Activated T-cell treated with anti-CD3 and anti-CD28 coated beads, Interleukin-2, amount 50 U/mL, for 4 hours (primary cell): Measurements from ENCODE around the gene TBC1D21. TPM values are rescaled to one million over a fixed set of nuclear protein-coding genes. Genes with fewer than 3 reads are reported as not detected.

Experiments
- ATAC-seq, 2 donors: fragments of 200-7000 bp; cut with Tn5 transposase; one replicate each; pipeline ENCODE4 v1.10.0; 2021
- DNase-seq: peaks from one replicate; pipeline ENCODE4 v3.0.0-alpha.2; 2020
- H3K27me3 Mint-ChIP-seq: one replicate; pipeline ENCODE4 v1.8.0; 2021; ENCODE audit warnings: low read depth, mixed read lengths
- H3K36me3 Mint-ChIP-seq: one replicate; pipeline ENCODE4 v1.8.0; 2022; ENCODE audit warnings: mixed read lengths; ENCODE audit not compliant: insufficient read depth
- H3K4me1 Mint-ChIP-seq: one replicate; pipeline ENCODE4 v1.8.0; 2021; ENCODE audit warnings: low read depth, mixed read lengths
- H3K4me3 Mint-ChIP-seq: one replicate; pipeline ENCODE4 v1.8.0; 2021; ENCODE audit warnings: mild to moderate bottlenecking, moderate library complexity, mixed read lengths
- H3K9me3 Mint-ChIP-seq: one replicate; pipeline ENCODE4 v1.8.0; 2021; ENCODE audit warnings: mixed read lengths
- total RNA-seq, 3 donors: library from RNA; stranded (reverse); gene quantifications; one replicate each; pipeline ENCODE4 v1.2.1, GENCODE V29; 2021

The TBC1D21 gene
- total RNA-seq, 3 donors from 2014 or later = not detected

DNA sequence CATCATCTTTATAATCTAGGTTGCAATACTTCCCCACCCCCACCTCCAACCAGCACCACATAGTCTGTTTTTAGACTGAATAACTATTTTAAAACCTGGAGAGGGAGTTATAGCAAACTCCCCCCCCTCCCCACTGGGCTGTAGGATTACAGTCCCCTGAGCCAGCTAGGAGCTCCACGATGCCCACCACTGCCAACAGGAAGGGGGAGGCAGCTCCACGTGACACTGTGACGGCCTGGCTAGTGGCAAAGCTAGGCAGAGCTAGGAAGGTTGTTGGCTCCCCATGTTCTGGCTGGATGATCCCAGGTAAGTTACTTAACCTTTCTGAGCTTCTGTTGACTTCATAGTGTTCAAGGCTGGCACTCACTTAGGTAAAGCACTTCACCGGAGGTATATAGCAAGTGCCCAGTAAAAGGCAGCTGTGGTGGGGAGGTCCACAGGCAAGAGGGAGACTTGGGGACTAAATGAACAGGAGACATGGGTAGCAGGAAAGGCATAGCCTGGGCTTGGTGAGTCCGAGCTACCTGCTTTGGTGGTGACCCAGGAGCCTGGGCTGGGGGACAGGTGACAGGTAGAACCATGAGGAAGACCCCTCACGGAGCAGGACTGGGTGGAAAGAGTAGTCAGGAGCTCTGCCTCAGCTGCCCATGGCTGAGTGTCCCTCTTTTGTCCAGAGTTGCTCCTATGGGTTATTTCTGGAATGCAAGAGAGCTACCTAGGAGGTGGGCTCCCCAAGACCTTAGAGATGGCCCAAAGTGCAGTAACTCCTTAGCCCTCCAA, 4.0 kb upstream of the TBC1D21 start:
- DNase-seq = no peak
- Mint-ChIP-seq H3K27me3 (peaks cover 30% of the 10 kb centered on the region), H3K4me1 (peaks cover 11% of the 10 kb centered on the region), H3K9me3 (no peaks in the 10 kb centered on the region), H3K36me3 (no peaks in the 10 kb centered on the region), H3K4me3 (no peak overlapping the region)
- ATAC-seq = no peak

DNA sequence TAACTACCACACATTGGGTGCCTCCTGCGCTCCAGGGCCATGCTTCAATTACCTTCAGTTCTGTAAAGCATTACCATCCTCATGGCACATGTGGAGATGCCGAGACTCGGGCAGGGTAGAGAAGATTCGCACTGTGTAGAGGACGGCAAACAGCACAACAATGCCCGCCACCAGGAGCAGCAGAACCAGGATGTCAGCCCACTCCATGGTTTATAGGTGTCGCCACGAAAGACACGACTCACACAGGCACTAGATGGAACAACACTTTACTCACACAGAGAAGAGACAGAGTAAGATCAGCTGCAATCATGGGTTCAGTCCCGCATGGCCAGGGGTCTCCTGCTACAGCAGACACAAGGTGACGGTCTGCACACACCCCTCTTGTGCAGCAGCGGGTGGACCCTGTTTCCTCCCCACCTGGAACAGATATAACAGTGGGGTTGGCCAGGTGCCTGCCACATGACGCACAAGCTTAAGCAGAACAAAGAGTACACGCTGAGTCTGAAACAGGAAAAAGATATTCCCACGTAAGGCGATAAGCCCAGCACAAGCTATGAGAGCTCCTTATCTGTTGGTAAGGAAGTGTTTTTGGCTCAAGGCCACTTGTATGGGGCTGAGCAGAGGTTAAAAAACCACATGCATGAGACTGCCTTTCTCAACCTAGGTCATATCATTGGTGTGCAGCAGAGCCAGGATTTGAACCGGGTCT, 2.5 kb upstream of the TBC1D21 start:
- Mint-ChIP-seq H3K4me1 (peaks cover 8% of the 10 kb centered on the region), H3K36me3 (no peaks in the 10 kb centered on the region), H3K4me3 (no peak overlapping the region), H3K27me3 (peaks cover 34% of the 10 kb centered on the region), H3K9me3 (no peaks in the 10 kb centered on the region)
- DNase-seq (no peak), ATAC-seq (no peak)

DNA sequence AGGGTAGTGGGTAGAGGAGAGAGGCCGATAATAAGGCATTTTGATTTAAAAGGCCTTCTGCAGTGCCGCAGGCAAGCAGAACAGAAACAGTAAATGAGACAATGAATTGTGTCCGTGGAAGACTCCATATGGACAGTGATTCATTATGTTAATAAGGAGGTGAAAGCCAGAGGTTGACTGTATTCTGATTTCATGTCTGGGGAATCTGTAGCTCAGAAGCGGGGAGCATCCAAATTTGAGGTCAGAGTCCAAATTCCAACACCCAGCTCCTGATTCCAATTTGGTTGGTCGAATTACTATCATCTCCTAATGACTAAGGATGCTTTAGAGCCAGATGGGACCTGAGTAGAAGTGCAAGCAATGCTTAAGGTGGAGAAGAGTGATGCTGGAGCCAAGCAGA, 1.0 kb upstream of the TBC1D21 start:
- DNase-seq = no peak
- Mint-ChIP-seq H3K4me1 (no peaks in the 10 kb centered on the region), H3K4me3 (no peak overlapping the region), H3K36me3 (no peaks in the 10 kb centered on the region), H3K27me3 (peaks cover 35% of the 10 kb centered on the region), H3K9me3 (no peaks in the 10 kb centered on the region)
- no peak for ATAC-seq

DNA sequence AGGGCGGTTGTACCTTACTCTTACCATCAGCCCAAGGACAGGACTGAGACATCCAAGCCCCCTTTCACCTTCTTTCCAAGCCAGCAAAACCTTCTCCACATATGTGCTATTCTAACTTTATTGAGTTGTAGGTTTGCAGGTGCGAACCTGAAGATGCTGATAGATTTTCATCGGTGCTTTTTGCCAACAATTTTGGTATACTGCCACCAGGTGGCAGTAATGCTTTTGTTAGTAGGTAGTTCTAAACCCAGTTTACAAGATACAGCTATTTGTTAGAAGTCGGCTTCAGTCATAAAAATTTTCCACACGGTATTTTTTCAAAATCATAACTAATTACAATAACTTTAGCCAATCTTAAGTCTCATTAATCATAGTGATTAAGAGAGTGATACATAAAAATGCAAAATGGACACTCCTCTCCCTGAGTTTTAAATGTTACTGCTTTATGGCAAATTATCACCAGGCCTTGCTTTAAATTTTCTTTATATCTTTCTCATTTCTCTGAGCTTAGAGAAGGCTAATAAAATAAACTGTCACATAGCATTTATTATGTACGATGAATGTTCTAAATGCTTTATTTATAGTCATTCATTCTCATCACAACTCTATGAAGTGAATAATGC, 636 bp downstream of the TBC1D21 start:
- ATAC-seq (no peak), DNase-seq (no peak)
- Mint-ChIP-seq H3K27me3 (peaks cover 35% of the 10 kb centered on the region), H3K9me3 (no peaks in the 10 kb centered on the region), H3K36me3 (no peaks in the 10 kb centered on the region), H3K4me3 (no peak overlapping the region), H3K4me1 (no peaks in the 10 kb centered on the region)

DNA sequence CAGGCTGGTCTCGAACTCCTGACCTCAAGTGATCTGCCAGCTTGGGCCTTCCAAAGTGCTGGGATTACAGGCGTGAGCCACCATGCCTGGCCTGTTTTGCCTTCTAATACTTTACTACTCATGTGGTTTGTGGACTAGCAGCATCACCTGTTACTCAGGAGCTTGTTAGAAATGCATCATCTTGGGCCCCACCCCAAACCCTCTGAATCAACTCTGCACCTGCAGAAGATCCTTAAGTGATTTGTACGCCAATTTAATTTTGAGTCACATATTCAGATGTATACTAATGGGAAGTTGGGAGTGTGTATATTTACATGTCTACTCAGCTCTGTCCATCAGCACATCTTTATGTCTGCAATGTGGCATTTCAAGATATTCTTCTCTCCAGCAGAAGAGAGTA, 6.1 kb downstream of the TBC1D21 start:
- ATAC-seq (no peak), DNase-seq (no peak)
- Mint-ChIP-seq H3K9me3 (no peaks in the 10 kb centered on the region), H3K27me3 (peaks cover 15% of the 10 kb centered on the region), H3K36me3 (no peaks in the 10 kb centered on the region), H3K4me1 (no peaks in the 10 kb centered on the region), H3K4me3 (no peak overlapping the region)

DNA sequence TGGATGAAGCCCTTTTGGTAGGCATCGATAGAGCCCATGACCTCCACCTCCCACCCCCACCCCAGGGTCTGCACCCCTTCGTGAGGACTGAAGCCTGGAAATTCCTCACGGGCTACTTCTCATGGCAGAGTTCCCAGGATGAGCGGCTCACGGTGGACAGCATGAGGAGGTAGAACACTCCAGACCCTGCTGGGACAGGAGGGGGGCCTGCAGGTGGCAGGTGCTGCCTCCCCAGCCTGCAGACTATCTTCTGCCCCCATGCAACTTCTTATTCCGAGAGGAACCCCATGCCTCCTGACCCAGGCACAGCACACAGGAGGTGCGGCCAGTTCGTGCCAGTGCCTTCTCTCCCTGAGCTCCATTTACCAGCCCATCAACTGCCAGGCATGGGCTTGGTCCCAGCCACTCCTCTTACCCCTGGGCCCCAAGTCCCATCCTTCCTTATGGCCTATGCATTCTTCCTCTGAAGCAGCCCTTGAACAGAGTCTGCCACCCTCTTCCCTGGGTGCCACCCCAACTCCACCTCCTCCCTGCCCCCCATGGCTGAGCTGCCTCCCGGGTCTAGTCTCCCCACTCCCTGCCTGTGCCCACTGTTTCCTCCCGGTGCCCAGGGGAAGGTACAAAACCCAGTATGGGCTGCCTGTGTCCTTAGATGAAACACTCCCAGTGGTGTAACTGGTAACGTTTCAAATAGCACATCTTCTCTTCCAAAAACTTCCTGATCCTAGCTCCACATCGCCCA, 8.4 kb downstream of the TBC1D21 start:
- Mint-ChIP-seq H3K9me3 (no peaks in the 10 kb centered on the region), H3K27me3 (peaks cover 8% of the 10 kb centered on the region), H3K4me1 (no peaks in the 10 kb centered on the region), H3K4me3 (no peak overlapping the region), H3K36me3 (no peaks in the 10 kb centered on the region)
- DNase-seq = no peak
- no peak for ATAC-seq

DNA sequence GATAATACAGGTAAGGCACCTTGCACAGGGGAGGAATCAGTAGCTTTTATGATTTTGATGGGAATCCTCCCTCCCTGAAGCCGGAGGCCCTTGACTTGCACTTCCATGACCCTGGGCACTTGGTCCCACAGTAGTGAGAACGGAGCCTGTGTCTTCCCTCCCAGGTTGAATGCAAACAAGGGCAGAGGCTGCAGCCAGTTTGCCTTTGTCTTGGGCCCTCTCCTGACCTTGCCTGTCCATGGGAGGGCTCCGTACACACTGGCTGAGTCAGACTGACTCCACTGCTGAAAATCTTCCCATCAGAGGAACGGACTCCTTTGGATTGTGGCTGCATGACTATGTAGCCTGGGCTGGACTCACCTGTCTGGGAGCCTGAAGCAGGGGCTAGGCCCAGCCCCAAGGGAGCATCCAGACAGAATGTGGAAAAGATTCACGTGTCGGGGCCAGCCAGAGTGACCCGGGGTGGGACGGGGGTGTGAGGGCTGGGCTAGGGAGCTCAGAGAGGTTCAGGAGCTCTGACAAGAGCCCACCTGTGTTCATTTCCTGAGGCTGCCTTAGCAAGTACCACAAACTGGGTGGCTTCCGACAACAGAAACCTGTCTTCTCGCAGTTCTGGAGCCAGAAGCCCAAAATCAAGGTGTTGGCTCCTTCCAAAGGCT, 9.5 kb downstream of the TBC1D21 start:
- no peaks in the 10 kb centered on the region for H3K9me3 Mint-ChIP-seq
- H3K4me1 Mint-ChIP-seq = no peaks in the 10 kb centered on the region
- DNase-seq = no peak
- H3K36me3 Mint-ChIP-seq = no peaks in the 10 kb centered on the region
- H3K4me3 Mint-ChIP-seq = no peak overlapping the region
- H3K27me3 Mint-ChIP-seq = peaks cover 8% of the 10 kb centered on the region
- ATAC-seq = no peak

DNA sequence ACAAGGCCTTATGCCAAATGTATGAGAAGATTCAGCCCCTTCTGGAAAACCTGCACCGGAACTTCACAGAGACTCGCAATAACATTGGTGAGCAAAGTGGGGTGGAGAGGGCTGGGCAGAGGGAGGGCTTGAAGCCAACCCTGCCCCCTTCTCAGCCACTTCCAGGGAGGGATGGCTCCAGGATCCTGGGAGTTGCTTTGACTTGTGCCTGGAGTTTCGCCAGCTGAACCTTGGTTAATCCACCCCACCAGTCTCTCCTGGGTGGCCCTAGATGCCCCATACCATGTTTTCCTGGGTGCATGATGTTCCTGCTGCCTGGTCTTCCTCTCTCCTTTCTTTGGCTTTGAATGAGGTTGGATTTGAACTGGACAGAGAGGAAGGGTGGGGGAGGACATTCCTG, 10.8 kb downstream of the TBC1D21 start:
- H3K9me3 Mint-ChIP-seq = no peaks in the 10 kb centered on the region
- H3K4me3 Mint-ChIP-seq = no peak overlapping the region
- DNase-seq = no peak
- no peaks in the 10 kb centered on the region for H3K36me3 Mint-ChIP-seq
- no peak for ATAC-seq
- peaks cover 9% of the 10 kb centered on the region for H3K27me3 Mint-ChIP-seq
- no peaks in the 10 kb centered on the region for H3K4me1 Mint-ChIP-seq

DNA sequence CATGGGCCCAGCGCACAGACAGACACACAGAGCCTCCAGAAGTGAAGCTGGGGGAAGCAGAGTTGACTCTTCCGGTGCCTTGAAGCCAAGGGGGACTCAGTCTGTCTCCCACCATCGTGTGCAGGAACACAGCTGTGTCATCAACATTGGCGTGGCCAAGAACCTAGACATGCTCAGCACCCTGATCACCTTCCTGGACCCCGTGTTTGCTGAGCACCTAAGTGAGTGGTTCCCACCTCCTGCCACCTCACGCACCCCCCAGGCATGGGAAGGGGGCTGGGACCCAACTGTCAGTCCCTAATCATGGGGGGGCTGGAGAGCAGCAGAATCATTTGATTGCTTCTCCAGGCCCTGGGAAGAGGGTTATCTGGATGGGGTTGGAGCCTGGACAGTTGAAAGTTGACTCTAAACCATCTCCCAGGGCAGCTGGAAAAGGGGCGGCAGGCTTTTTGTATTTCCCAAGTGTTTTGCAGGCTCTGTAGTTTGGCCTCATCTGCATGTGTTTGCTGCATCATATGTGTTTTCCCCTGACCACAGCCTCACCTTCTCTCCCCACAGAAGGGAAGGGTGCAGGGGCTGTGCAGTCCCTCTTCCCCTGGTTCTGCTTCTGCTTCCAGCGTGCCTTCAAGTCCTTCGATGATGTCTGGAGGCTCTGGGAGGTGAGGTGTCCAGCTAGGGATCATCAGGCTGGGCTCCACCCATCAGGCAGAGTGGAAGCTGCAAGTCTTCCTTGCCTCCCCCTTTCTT, 12.8 kb downstream of the TBC1D21 start:
- H3K27me3 Mint-ChIP-seq = peaks cover 18% of the 10 kb centered on the region
- ATAC-seq (no peak), DNase-seq (no peak)

DNA sequence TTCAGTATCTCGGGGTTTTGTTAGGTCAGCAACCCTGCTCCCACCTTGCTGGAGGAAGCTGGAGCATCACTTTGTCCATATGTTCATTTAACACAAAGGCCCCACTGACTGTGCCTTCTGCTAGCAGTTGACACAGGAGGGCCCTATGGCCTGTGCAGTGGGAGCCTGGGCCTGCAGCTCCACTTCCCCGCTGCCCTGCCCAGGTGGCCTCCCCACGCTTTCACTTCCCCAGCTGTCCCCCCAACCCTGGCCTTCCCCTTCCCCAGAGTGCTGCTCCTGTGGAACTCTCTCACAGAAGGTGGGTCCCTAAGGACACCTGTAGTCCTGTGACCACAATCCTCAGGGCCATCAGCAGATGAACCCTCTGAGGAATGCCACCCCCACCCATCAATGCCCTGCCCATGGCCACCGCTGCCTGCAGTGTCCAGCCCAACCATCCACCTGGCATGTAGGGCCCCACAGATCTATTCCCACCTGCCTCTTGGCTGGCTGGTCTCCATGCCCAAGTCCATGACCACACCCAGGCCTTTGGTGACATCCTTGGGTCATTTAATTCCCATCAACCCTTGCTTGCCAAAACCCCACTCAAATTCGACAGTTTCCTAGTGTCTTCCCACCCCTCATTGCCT, 13.5 kb downstream of the TBC1D21 start:
- H3K27me3 Mint-ChIP-seq = peaks cover 18% of the 10 kb centered on the region
- DNase-seq = no peak
- no peaks in the 10 kb centered on the region for H3K4me1 Mint-ChIP-seq
- H3K4me3 Mint-ChIP-seq = no peak overlapping the region
- H3K9me3 Mint-ChIP-seq = no peaks in the 10 kb centered on the region
- no peaks in the 10 kb centered on the region for H3K36me3 Mint-ChIP-seq
- no peak for ATAC-seq

More for the DNA sequence above, 12.8 kb downstream of the TBC1D21 start:
- no peak overlapping the region for H3K4me3 Mint-ChIP-seq
- no peaks in the 10 kb centered on the region for H3K36me3 Mint-ChIP-seq
- no peaks in the 10 kb centered on the region for H3K4me1 Mint-ChIP-seq
- H3K9me3 Mint-ChIP-seq = no peaks in the 10 kb centered on the region

DNA sequence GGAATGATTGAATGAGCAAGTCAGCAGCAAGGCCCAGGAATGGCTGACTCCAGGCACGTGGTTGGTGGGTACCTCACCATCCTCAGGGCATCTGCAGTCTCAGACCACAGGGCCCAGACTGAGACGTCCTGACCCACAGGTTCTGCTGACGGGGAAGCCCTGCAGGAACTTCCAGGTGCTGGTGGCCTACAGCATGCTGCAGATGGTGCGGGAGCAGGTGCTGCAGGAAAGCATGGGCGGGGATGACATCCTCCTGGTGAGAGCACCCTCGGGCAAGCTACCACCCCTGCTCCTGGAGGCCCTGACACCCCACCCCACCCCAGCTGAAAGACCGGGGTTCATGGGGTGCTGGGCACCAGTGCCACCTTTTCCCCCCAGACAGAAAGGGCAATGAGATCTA, 14.1 kb downstream of the TBC1D21 start:
- peaks cover 16% of the 10 kb centered on the region for H3K27me3 Mint-ChIP-seq
- ATAC-seq (no peak), DNase-seq (no peak)
- H3K4me1 Mint-ChIP-seq = no peaks in the 10 kb centered on the region
- no peak overlapping the region for H3K4me3 Mint-ChIP-seq
- no peaks in the 10 kb centered on the region for H3K9me3 Mint-ChIP-seq
- no peaks in the 10 kb centered on the region for H3K36me3 Mint-ChIP-seq

DNA sequence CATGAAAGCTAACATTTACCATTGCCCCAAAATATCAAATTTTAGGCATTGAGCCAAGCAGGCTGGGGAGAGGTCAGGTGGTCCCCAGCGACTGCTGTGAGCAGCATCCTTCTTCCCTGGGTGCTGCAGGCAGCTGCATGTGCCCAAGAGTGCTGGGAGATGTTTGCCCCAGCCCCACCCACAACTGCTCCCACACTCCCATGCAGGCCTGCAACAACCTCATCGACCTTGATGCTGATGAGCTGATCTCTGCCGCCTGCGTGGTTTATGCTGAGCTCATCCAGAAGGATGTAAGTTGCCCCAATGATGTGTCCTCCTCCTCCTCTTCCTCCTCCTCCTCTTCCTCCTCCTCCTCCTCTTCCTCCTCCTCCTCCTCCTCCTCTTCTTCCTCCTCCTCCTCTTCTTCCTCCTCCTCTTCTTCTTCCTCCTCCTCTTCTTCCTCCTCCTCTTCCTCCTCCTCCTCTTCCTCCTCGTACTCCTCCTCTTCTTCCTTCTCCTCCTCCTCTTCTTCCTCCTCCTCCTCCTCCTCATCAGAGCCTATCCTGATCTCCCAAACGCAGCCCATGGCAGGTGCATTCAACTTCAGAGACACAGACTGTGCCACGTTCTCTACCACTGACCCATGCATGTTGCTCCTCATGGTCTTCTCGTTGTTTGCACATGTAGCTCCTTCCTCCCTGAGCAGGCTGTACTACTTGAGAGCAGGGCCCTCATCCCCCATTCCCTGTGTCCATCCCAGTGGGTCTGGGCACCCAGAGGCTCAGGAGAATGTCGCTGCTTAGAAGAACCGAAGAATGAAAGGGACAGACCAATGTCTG, 15.1 kb downstream of the TBC1D21 start:
- Mint-ChIP-seq H3K36me3 (no peaks in the 10 kb centered on the region), H3K9me3 (no peaks in the 10 kb centered on the region), H3K27me3 (peaks cover 15% of the 10 kb centered on the region), H3K4me3 (no peak overlapping the region), H3K4me1 (no peaks in the 10 kb centered on the region)
- no peak for DNase-seq
- no peak for ATAC-seq
